HL-60 (cell line): ENCODE results near the gene LDAH.

Experiments
- DNase-seq, 2 experiments: peaks; one replicate each; pipeline ENCODE4 v3.0.0-alpha.2; 2010 to 2020; ENCODE audit warnings: low read depth in 1 of 2, low spot score in 1 of 2
- H3K27ac ChIP-seq: fragments of 250-450 bp; sonication (Bioruptor Pico); replicated peaks from 2 replicates; pipeline ENCODE4 v1.5.1; 2020; ENCODE audit warnings: mild to moderate bottlenecking, moderate library complexity
- H3K27me3 ChIP-seq: fragments of 250-450 bp; sonication (Bioruptor Pico); 2 replicates; pipeline ENCODE4 v1.5.1; 2021; ENCODE audit warnings: mild to moderate bottlenecking, moderate library complexity; ENCODE audit not compliant: insufficient read depth, poor library complexity, severe bottlenecking
- H3K4me3 ChIP-seq: replicated peaks from 2 replicates; pipeline ENCODE4 v1.5.1; 2011; ENCODE audit warnings: mild to moderate bottlenecking, control low read depth, low read length; ENCODE audit not compliant: insufficient read depth
- GABPA ChIP-seq: IDR thresholded peaks from 2 replicates; pipeline ENCODE4 v1.6.1; 2012; ENCODE audit warnings: low read depth
- POLR2AphosphoS5 ChIP-seq: IDR thresholded peaks from 2 replicates; pipeline ENCODE4 v1.6.1; 2012; ENCODE audit warnings: low read depth
- SPI1 ChIP-seq: IDR thresholded peaks from 2 replicates; pipeline ENCODE4 v1.6.1; 2012; ENCODE audit warnings: low read depth, mild to moderate bottlenecking, borderline replicate concordance
- TF ChIP-seq, protein P1 (sequence below): IDR thresholded peaks from one replicate; pipeline ENCODE4 v1.5.1; 2011; ENCODE audit warnings: low read length, control low read depth, inconsistent platforms; ENCODE audit not compliant: insufficient read depth
- TF ChIP-seq, protein P2 (sequence below): IDR thresholded peaks from 2 replicates; pipeline ENCODE4 v1.6.1; 2012; ENCODE audit warnings: low read depth; ENCODE audit not compliant: insufficient replicate concordance

Gene LDAH

DNA sequence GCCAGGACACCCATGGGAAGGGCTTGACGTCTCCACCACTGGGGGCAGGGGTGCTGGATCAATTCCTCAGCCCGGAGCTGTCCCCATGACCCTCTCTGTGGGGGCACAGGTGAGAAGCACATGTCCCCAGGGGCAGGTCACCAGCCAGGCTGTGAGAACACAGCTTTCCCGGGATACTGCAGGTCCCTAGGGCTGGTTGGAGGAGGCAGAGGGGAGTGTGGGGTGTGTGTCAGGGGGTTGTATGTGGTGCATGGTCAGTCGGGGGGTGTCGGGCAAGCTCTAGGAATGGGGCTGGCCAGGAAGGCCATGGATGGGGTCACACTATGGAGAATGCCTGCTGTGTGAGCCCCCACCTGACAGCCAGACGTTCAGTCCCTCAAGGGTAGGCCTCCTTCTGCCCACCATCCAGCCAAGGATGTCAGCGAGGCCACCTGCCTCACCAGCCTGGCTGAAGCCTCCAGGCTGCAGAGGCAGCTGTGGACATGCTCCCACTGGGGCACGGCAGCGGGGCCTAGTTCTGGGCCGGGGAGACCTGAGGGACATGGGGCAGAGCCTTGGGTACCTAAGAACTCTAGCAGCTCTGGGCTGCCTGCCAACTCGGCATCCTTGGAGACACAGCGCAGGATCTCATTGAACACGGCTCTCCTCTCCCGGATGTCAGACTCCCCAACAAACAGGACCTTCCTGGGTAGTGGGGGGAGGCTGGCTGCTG is 182.3 kb downstream of the LDAH start:
- no peak overlapping the region for H3K27ac ChIP-seq

DNA sequence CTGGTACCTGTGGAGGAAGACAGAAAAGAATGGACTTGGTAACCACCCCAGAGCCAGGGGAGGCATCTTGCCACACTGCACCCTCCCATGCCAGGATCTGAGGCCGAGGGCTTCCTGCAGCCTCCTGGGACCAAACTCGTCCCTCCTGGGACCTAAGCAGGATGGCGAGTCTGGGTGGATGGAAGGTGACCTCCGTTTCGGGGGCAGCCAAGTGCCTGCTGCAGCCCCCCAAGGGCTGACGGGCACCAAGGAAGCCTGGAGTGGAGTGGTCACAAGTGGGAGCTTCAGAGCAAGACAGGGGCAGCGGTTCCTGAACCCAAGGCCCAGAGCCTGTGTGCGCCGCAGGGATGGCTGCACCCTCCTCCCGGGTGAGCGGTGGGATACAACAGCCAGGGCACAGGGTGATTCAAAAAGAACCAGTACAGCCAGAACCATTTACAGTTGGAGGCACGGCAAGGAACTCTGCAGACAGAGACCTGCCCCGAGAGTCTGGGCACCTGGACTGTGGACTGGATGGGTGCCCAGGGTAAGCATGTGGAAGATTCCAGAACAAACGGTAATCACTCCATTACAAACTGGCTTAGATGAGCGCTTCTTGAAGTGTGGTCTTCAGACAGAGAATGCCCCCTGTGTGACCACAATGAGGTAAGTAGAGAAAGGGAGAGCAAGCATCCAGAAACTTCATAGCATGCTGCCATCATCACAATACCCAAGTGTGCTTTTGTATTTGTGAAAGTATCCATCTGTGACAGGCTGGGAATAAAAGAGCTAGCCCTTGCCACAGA is 184.1 kb downstream of the LDAH start:
- TF ChIP-seq POLR2AphosphoS5 (no peak), GABPA (no peak), SPI1 (no peak)
- TF ChIP-seq, protein P1, sequence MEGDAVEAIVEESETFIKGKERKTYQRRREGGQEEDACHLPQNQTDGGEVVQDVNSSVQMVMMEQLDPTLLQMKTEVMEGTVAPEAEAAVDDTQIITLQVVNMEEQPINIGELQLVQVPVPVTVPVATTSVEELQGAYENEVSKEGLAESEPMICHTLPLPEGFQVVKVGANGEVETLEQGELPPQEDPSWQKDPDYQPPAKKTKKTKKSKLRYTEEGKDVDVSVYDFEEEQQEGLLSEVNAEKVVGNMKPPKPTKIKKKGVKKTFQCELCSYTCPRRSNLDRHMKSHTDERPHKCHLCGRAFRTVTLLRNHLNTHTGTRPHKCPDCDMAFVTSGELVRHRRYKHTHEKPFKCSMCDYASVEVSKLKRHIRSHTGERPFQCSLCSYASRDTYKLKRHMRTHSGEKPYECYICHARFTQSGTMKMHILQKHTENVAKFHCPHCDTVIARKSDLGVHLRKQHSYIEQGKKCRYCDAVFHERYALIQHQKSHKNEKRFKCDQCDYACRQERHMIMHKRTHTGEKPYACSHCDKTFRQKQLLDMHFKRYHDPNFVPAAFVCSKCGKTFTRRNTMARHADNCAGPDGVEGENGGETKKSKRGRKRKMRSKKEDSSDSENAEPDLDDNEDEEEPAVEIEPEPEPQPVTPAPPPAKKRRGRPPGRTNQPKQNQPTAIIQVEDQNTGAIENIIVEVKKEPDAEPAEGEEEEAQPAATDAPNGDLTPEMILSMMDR = no peak
- TF ChIP-seq, protein P2, sequence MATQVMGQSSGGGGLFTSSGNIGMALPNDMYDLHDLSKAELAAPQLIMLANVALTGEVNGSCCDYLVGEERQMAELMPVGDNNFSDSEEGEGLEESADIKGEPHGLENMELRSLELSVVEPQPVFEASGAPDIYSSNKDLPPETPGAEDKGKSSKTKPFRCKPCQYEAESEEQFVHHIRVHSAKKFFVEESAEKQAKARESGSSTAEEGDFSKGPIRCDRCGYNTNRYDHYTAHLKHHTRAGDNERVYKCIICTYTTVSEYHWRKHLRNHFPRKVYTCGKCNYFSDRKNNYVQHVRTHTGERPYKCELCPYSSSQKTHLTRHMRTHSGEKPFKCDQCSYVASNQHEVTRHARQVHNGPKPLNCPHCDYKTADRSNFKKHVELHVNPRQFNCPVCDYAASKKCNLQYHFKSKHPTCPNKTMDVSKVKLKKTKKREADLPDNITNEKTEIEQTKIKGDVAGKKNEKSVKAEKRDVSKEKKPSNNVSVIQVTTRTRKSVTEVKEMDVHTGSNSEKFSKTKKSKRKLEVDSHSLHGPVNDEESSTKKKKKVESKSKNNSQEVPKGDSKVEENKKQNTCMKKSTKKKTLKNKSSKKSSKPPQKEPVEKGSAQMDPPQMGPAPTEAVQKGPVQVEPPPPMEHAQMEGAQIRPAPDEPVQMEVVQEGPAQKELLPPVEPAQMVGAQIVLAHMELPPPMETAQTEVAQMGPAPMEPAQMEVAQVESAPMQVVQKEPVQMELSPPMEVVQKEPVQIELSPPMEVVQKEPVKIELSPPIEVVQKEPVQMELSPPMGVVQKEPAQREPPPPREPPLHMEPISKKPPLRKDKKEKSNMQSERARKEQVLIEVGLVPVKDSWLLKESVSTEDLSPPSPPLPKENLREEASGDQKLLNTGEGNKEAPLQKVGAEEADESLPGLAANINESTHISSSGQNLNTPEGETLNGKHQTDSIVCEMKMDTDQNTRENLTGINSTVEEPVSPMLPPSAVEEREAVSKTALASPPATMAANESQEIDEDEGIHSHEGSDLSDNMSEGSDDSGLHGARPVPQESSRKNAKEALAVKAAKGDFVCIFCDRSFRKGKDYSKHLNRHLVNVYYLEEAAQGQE = no peak
- no peak overlapping the region for H3K4me3 ChIP-seq
- H3K27ac ChIP-seq = no peak overlapping the region
- DNase-seq = no peak
- H3K27me3 ChIP-seq = no peaks in the 10 kb centered on the region

More for the DNA sequence above, 182.3 kb downstream of the LDAH start:
- TF ChIP-seq, protein P1 = no peak
- TF ChIP-seq SPI1 = no peak
- TF ChIP-seq, protein P2 = no peak
- no peak for TF ChIP-seq POLR2AphosphoS5
- no peak for TF ChIP-seq GABPA
- no peak for DNase-seq
- H3K4me3 ChIP-seq = no peak overlapping the region
- no peaks in the 10 kb centered on the region for H3K27me3 ChIP-seq

DNA sequence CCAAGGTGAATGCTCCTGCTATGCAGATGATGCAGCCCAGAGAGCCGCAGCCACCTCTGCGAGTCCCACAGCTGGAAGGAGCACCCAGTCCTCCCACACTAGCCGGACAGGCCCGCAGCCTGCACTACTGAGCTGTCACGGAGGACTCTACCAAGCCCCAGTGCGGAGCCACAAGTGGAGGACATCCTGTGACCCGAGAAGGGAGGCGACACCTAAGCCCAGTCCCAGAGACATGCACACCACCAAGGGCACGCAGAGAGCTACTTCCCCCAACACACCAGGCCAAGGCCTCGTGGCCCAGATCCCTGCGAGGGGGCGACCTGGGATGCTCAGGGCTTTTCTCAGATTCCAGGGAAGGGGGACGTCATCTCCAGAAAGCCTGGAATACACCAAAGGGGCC is 184.9 kb downstream of the LDAH start:
- no peaks in the 10 kb centered on the region for H3K27me3 ChIP-seq
- TF ChIP-seq GABPA (no peak), POLR2AphosphoS5 (no peak), SPI1 (no peak)
- TF ChIP-seq, protein P1 = no peak
- TF ChIP-seq, protein P2 = no peak
- no peak overlapping the region for H3K4me3 ChIP-seq
- no peak for DNase-seq
- H3K27ac ChIP-seq = no peak overlapping the region
